GM19455 (cell line): ENCODE results near the gene CLTA.
"Not testable (repeated sequence)": the region's sequence is repeated elsewhere in the genome, so short reads cannot be mapped to it uniquely, and the experiment has no call there.

ENCODE experiments used
- ATAC-seq: cut with Tn5 transposase; IDR thresholded peaks from one replicate; pipeline ENCODE4 v1.9.1; 2021; ENCODE audit not compliant: unreplicated experiment

CLTA gene

DNA sequence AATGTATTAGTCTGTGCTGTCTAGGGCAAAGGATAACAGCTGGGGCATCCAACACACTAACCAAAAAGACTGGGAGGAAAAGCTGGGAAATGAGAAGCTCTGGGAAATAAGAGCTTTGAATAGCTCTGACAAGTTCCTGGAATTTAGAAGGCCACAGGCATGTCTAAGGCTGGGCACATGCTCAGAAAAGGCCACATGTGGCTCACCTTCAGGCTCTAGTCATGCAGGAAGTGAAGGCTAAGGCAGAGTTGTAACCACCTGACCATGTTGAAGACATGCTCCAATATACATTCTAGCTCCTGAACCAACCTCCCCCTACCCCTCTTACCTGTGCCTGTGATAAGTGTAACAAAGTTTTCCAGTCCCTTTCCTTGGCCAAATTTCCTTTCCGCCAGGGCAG lies 31.7 kb downstream of the CLTA start:
- ATAC-seq = no peak

GRCh38 chr9:36237230-36237629 lies 46.5 kb downstream of the CLTA start:
- no peak for ATAC-seq

DNA sequence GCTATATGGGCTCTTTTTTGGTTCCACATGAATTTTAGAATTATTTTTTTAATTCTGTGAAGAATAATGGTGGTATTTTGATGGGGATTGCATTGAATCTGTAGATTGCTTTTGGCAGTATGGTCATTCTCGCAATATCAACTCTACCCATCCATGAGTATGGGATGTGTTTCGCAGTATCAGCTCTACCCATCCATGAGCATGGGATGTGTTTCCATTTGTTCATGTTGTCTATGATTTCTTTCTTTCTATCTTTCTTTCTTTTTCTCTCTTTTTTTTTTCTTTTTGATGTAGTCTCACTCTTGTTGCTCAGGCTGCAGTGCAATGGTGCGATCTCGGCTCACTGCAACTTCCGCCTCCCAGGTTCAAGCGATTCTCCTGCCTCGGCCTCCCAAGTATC lies 48.5 kb downstream of the CLTA start:
- not testable (repeated sequence) for ATAC-seq

DNA sequence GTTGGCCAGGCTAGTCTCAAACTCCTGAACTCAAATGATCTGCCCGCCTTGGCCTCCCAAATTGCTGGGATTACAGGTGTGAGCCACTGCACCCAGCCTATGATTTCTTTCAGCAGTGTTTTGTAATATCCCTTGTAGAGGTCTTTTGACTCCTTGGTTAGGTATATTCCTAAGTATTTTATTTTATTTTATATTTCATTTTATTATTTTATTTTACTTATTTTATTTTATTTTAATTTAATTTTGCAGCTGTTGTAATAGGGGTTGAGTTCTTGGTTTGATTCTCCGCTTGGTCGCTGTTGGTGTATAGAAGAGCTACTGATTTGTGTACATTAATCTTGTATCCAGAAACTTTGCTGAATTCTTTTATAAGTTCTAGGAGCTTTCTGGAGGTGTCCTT lies 49.0 kb downstream of the CLTA start:
- not testable (repeated sequence) for ATAC-seq

GRCh38 chr9:36245906-36246305 lies 55.2 kb downstream of the CLTA start:
- no peak for ATAC-seq

DNA sequence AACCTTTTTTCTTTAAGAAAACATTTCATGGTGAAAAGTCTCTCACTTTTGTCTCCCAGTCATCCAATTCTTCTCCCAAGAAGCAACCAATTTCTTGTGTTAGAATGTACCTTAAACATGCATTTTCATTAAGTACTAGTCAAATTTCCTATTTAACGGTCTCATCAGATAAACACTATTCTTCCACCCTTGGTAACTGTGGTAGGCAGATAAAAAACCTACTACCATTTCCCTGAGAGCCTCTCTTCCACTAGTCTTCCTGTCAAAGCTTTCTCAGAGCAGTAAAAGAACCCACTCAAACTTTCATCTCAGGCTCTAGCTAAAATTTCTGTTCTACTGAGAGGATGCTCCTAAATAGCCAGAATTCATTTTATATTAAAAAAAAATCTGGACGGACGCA lies 56.6 kb downstream of the CLTA start:
- ATAC-seq = no peak

- ATAC-seq = not testable (repeated sequence)
Measured at GRCh38 chr9:36248061-36248460, 57.3 kb downstream of the CLTA start.

GRCh38 chr9:36249189-36249588 lies 58.5 kb downstream of the CLTA start:
- ATAC-seq = no peak

- no peak for ATAC-seq
Measured at GRCh38 chr9:36250079-36250478, 59.4 kb downstream of the CLTA start.

GRCh38 chr9:36251428-36251827 lies 60.7 kb downstream of the CLTA start:
- no peak for ATAC-seq

DNA sequence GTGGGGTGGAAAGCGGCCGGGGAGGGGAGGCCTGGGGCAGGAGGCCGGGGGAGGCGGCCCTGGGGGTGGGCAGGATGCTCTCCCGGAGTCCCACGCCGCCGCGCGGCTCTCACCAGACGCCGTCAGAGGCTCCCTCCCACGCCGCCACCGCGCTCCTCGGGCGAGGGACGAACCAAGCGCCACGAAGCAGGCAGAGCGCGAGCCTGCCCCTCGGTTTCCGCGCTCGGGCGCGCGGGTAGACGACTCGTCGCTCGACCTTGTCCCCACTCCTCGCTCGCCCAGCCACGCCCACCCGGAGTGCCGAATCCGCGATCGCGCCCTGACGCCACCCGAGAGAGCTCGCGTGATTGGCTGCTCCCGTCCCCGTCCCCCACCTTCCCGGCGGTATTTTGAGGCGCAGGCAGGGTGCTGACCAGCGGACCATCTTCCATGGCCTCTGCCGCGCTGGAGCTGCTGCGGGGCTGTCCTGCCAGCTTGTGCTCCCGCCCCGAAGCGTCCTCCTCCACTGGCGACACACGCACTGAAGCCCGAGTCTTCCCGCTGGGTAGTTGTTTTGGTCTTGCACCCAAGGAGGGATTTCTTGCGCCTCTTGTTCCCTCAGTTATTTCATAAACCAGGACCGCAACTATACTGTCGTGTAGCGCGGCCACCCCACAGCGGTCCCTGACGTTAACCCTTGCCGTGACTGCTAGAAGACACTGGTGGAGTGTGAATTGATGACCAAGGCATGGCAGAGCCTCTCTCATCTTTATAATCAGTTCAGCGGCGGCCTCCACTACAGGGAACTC lies 67.7 kb downstream of the CLTA start, which contains the start of gene GNE:
Gene GNE (minus strand): TSS at position 241 of the 788 bp plus-strand sequence. CDS start 9,093 bp downstream, outside the sequence.
- ATAC-seq = peak; percentile 90

DNA sequence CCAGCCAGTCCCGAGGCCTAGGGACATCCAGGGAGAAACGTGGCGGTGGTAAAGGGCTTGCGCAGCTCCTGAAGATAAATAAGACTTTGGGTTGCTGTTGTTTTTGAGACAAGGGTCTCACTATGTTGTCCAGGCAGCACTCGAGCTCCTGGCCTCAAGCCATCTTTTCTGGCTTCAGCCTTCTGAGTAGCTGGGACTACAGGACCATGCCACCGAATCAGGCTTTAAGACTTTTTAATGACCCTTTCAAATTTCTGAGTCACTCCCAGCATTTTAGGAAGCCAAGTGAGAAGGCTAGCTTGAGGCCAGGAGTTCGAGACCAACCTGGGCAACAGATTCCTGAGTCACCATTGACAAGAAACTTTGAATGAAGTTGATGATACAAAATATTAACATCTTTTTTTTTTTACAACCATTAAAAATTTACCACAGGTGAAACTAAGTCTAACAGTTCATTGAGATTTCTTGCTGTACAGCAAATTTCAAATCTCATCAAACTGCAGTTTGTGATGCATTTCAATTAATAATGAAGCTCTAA lies 68.3 kb downstream of the CLTA start:
- ATAC-seq = no peak
